Measurements from ENCODE around the gene SFXN5. TPM values are rescaled to one million over a fixed set of nuclear protein-coding genes. Genes with fewer than 3 reads are reported as not detected.
"Not testable (repeated sequence)": the region's sequence is repeated elsewhere in the genome, so short reads cannot be mapped to it uniquely, and the experiment has no call there.

Gene SFXN5, protein sequence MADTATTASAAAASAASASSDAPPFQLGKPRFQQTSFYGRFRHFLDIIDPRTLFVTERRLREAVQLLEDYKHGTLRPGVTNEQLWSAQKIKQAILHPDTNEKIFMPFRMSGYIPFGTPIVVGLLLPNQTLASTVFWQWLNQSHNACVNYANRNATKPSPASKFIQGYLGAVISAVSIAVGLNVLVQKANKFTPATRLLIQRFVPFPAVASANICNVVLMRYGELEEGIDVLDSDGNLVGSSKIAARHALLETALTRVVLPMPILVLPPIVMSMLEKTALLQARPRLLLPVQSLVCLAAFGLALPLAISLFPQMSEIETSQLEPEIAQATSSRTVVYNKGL
- 18.8 to 20.2 TPM (median 18.9 TPM) in 3 replicates for total RNA-seq

DNA sequence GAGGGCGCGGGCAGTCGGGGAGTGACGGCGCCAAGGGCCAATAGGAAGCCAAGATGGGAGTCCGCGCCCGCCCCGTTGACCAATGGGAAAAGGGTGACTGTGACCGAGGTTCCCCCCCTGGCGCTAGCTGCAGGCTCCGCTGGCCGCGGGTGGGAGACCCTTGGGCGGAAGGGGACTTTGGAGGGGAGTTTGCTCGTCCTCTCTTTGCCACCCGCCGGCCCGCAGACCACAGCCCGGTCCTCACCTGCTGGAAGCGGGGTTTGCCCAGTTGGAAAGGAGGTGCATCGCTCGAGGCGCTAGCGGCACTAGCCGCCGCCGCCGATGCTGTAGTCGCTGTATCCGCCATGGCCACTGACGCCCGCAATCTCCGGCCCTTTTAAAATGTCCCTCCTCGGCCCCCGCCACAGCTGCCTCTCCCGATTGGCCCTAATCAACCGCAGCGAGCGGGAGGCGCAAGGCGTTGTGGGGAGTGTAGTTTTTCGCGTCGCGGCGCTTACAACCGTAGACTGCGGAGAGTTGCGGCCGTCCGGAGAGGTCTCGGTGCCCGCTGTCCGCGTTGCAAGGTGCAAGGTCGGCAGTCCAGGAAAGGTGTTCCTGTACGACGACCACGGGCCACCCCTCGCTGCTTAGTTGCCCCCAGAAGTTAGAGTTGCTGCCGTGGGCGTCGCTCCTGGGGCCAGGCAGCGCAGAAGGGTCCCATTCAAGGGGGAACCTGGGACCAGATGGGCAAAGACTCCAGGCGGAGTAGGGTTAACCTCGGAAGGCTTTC is at the start of gene SFXN5:
Gene SFXN5, minus strand, starts transcription at position 353 of the 769 bp plus-strand sequence. Its CDS starts 7 bp downstream, at position 346.
- Mint-ChIP-seq H3K27me3 (ENCODE audit: low read depth) (no peaks in the 10 kb centered on the region), H3K4me1 (peaks cover 29% of the 10 kb centered on the region), H3K36me3 (peaks cover 3% of the 10 kb centered on the region), H3K9me3 (no peaks in the 10 kb centered on the region), H3K27ac (peak within 1 kb of the TSS; percentile 95), H3K4me3 (peak within 1 kb of the TSS; percentile 91)
- TF ChIP-seq, protein P1, sequence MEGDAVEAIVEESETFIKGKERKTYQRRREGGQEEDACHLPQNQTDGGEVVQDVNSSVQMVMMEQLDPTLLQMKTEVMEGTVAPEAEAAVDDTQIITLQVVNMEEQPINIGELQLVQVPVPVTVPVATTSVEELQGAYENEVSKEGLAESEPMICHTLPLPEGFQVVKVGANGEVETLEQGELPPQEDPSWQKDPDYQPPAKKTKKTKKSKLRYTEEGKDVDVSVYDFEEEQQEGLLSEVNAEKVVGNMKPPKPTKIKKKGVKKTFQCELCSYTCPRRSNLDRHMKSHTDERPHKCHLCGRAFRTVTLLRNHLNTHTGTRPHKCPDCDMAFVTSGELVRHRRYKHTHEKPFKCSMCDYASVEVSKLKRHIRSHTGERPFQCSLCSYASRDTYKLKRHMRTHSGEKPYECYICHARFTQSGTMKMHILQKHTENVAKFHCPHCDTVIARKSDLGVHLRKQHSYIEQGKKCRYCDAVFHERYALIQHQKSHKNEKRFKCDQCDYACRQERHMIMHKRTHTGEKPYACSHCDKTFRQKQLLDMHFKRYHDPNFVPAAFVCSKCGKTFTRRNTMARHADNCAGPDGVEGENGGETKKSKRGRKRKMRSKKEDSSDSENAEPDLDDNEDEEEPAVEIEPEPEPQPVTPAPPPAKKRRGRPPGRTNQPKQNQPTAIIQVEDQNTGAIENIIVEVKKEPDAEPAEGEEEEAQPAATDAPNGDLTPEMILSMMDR (IDR thresholded peaks at IDR 0.05; ENCODE audit: unreplicated experiment): no peak
- peak; percentile 98 to 99 for DNase-seq (ENCODE audit: low spot score in 2 of 2, unreplicated experiment in 2 of 2)

DNA sequence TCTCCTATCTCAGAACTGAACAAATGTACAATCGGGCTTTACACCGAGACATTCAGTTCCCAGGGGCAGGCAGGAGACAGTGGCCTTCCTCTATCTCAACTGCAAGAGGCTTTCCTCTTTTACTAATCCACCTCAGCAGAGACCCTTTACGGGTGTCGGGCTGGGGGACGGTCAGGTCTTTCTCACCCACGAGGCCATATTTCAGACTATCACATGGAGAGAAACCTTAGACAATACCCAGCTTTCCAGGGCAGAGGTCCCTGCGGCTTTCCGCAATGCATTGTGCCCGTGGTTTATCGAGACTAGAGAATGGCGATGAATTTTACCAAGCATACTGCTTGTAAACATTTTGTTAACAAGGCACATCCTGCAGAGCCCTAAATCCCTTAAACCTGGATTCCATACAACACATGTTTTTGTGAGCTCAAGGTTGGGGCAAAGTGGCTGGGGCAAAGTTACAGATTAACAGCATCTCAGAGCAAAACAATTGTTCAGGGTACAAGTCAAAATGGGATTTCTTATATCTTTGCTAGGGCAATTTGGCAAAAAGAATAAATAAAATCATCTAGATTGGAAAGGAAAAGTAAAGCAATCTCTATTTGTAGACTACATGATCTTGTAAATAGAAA is 48.2 kb upstream of the SFXN5 start:
- not testable (repeated sequence) for H3K4me1 Mint-ChIP-seq; DNase-seq (ENCODE audit: low spot score in 2 of 2, unreplicated experiment in 2 of 2); H3K4me3 Mint-ChIP-seq; H3K36me3 Mint-ChIP-seq; H3K9me3 Mint-ChIP-seq
- H3K27ac Mint-ChIP-seq: peak overlapping the region; percentile 44
- H3K27me3 Mint-ChIP-seq (ENCODE audit: low read depth): peaks cover 14% of the 10 kb centered on the region

DNA sequence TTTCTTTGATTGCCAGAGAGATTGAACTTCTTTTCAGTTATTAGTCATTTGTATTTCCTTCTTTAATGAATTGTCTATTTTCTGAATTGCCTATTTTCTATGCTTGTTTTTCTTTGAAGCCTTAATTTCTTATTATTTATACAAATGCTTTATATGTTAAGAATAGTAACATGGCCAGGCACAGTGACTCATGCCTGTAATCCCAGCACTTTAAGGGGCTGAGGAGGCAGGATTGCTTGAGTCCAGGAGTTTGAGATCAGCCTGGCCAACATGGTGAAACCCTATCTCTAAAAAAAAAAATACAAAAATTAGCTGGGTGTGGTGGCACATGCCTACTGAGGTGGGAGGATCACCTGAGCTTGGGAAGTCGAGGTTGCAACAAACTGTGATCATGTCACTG is 45.9 kb upstream of the SFXN5 start:
- TF ChIP-seq, protein P1 (IDR thresholded peaks at IDR 0.05; ENCODE audit: unreplicated experiment): no peak
- peaks cover 7% of the 10 kb centered on the region for H3K4me1 Mint-ChIP-seq
- H3K4me3 Mint-ChIP-seq: no peak overlapping the region
- H3K36me3 Mint-ChIP-seq: no peaks in the 10 kb centered on the region
- no peak for DNase-seq (ENCODE audit: low spot score in 2 of 2, unreplicated experiment in 2 of 2)
- peaks cover 6% of the 10 kb centered on the region for H3K27me3 Mint-ChIP-seq (ENCODE audit: low read depth)
- H3K9me3 Mint-ChIP-seq: no peaks in the 10 kb centered on the region
- no peak overlapping the region for H3K27ac Mint-ChIP-seq

DNA sequence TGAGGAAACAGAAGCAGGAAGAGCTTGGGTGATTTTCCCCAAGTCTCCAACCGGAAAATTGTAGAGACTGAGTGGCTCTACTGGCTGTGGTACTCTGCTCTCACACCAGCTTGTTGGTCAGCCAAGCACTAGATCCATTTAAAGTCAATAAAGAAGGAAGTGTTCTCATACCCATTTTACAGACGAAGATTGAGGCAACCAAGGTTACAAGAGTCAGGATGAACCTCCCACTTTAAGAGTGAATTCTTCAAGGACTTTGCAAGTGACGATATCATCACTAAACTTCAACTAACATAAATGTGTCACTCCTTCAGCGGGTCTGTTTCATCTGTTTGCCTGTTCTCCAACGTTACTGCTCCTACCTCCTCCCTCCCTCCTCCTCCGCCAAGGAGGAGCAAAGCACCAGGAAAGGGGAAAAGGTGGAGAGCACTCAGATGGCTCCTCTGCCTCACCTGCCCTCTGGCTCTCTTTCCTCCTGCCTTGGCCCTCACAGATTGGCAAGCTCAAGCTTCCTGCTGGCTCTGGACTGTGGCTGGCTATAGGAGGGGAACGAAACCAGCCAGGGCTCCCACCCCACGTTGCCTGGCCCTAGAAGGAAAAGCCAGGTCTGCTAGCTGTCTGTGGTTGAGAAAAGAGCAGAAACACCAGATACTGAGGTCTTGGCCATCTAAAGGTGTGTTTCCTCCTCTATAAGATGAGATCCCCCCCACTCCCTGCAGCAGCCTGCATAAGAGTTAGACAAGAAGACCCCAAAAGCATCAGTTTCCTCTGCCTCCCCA is 44.9 kb upstream of the SFXN5 start:
- no peak overlapping the region for H3K4me3 Mint-ChIP-seq
- TF ChIP-seq, protein P1 (IDR thresholded peaks at IDR 0.05; ENCODE audit: unreplicated experiment): no peak
- H3K27me3 Mint-ChIP-seq (ENCODE audit: low read depth): peaks cover 5% of the 10 kb centered on the region
- DNase-seq (ENCODE audit: low spot score in 2 of 2, unreplicated experiment in 2 of 2): no peak
- H3K36me3 Mint-ChIP-seq: no peaks in the 10 kb centered on the region
- peaks cover 13% of the 10 kb centered on the region for H3K4me1 Mint-ChIP-seq
- no peaks in the 10 kb centered on the region for H3K9me3 Mint-ChIP-seq
- H3K27ac Mint-ChIP-seq: no peak overlapping the region

DNA sequence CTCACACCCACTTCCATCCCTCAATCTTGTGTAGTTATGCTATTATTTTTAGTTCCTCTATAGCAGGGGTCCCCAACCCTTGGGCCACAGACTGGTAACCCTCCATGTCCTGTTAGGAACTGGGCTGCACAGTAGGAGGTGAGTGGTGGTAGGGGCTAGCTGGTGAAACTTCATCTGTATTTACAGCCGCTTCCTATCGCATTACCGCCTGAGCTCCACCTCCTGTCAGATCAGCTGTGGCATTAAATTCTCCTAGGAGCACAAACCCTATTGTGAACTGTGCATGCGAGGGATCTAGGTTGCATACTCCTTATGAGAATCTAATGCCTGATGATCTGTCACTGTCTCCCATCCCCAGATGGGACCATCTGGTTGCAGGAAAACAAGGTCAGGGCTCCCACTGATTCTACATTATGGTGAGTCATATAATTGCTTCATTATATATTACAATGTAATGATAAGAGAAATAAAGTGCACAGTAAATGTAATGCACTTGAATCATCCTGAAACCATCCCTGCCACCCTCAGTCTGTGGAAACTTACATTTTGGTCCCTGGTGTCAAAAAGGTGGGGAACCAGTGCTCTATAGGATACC is 42.9 kb upstream of the SFXN5 start:
- H3K36me3 Mint-ChIP-seq: no peaks in the 10 kb centered on the region
- peaks cover 9% of the 10 kb centered on the region for H3K27me3 Mint-ChIP-seq (ENCODE audit: low read depth)
- no peaks in the 10 kb centered on the region for H3K9me3 Mint-ChIP-seq
- H3K27ac Mint-ChIP-seq: no peak overlapping the region
- H3K4me3 Mint-ChIP-seq: peak overlapping the region; percentile 38
- no peak for DNase-seq (ENCODE audit: low spot score in 2 of 2, unreplicated experiment in 2 of 2)
- TF ChIP-seq, protein P1 (IDR thresholded peaks at IDR 0.05; ENCODE audit: unreplicated experiment): no peak
- H3K4me1 Mint-ChIP-seq: peaks cover 23% of the 10 kb centered on the region
